GM11168 (cell line): ENCODE results near the gene OR52N5.

Experiments used
- in situ Hi-C: fragments of 300-500 bp; cut with MboI; formaldehyde crosslinking; loops from one replicate; pipeline ENCODE4 v1.12.0; 2022; ENCODE audit warnings: low sequenced_read_pairs; ENCODE audit not compliant: unreplicated experiment

The OR52N5 gene

DNA sequence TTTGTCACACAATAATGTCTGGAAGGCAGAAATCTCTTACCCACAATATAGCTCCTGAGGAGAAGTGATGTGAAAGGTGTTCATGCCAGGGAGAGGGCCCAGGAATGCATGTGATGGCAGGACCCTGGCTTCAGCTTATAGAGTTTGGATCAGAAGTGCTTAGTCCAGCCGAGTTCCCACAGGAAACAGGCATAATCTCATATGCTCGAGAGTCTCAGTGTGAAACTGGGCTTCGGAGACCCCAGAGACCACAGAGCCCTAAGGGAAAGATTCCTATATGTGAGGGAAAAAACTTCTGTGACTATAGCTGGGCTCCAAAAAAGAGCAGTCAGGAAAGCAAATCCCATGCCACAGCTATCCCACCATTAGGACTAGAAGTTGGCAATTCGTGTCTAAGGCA lies at the start of gene OR52N5:
TSS of gene OR52N5 (minus strand) at position 101 of the 400 bp plus-strand sequence. CDS start 4,721 bp downstream, outside the sequence.
- in situ Hi-C loops: no loop called here

DNA sequence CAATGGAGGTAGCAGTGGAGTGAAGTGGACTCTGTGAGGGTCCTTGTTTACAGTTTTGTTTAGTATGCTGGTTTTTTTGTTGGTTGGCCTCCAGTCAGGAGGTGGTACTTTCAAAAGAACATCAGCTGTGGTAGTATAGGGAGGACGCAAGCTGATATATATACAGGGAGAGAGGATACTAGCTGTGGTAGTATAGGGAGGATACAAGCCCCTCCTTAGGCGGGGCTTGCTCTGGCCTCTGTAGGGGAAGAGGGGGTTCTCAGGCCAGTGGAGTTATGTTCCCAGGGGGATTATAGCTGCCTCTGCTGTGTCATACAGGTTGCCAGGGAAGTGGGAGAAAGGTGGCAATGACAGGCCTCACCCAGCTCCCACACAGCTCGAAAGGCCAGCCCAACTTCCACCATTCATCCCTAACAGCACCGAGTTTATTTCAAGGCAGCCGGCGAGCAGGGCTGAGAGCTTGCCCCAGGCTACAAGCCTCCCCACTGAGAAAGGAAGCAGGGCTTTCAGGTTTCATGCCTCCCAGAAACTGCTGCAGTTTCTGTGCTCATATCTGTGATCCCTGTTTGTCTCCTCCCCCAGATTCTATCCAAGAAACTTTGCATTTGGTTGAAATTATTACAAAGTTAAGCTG lies 48.2 kb upstream of the OR52N5 start:
- in situ Hi-C loops: no loop called here

- in situ Hi-C loops: loop anchor here (25.0 kb wide), 1 partner anchor 331 kb away; the partner anchor contains the start of gene OR52D1
Measured at GRCh38 chr11:5818245-5818886, 35.2 kb upstream of the OR52N5 start.

DNA sequence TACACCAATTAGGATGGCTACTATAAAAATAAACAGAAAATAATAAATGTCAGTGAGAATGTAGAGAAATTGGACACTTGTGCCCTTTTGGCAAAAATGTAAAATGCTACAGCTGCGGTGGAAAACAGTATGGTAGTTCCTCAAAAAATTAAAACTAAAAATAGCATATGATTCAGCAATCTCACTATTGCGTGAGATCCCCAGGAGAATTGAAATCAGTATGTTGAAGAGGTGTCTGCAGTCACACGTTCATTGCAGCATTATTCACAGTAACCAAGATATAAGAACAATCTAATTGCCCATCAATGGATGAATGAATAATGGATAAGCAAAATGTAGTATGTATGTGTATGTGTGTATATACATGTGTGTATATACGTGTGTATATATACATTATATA lies 32.4 kb upstream of the OR52N5 start:
- in situ Hi-C loops: loop anchor here (25.0 kb wide), 1 partner anchor 328 kb away; the partner anchor contains the start of gene OR52D1

DNA sequence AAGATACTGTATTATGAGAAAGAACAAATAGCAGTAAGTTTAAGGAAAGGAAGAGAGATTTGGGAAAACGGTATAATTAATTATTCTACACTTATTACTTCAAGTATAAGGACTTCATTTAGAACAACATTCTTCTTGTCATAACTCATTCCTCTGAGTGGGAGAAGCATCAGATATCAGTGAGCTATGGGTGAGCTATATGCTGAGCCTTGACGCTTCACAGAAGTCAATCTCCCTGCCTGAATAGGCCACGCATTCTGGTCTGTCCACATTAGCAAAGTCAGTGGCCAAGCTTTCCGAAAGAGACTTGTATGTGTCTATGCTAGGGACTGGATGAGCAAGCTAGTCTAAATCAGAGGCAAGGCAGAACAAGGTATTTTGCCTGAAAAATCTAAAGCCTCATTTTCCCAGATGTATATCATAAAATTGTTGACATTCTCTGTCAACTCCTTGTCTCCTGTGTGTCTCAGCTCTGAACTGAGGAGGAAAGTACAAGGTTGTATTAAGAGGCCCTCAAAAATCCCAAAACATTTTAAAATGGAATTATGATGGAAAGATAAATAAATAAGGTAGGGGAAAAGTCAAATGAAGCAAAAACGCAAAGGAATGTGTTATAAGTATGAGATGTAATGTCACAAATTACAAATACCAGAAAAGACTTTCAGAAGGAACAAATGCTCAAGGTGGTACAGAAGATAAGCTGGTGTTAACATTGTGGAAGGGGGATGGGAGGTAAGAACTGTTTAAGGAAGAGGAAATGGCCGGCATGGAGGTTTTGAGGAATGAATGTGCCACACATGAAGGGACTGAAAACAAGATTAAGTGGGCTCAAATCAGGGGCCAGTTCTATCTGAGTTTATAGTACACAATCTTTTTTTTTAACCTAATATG lies 27.0 kb upstream of the OR52N5 start:
- in situ Hi-C loops: loop anchor here (25.0 kb wide), 1 partner anchor 323 kb away; the partner anchor contains the start of gene OR52D1

GRCh38 chr11:5809122-5809519 lies 26.0 kb upstream of the OR52N5 start:
- in situ Hi-C loops: loop anchor here (25.0 kb wide), 1 partner anchor 322 kb away; the partner anchor contains the start of gene OR52D1

- in situ Hi-C loops: loop anchor here (25.0 kb wide), 1 partner anchor 321 kb away; the partner anchor contains the start of gene OR52D1
Measured at GRCh38 chr11:5808500-5809121, 25.5 kb upstream of the OR52N5 start, which contains the start of gene OR52N2. OR52N2 (plus strand) TSS chr11:5808924; CDS start chr11:5820336, 11,412 bp downstream.

DNA sequence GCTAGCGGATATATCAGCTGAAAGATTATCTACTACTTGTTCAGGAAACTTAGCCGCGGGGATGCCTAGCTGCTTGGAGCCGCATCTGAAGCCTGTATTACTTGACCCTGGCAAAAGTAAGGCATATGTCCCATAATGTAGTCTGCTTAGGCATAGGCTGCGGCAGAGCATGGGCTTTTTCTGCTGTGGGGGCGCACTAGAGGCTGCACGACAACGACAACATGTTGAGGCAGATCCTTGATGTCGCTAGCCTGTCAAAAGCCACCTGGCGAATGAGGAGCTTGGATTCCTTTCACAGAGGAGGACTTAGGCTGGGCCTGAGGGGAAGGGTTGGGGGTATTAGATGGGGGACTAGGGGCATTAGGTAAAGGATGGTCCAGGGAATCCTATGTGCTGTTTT lies 24.4 kb upstream of the OR52N5 start:
- in situ Hi-C loops: loop anchor here (25.0 kb wide), 1 partner anchor 320 kb away; the partner anchor contains the start of gene OR52D1

GRCh38 chr11:5803982-5804381 lies 20.8 kb upstream of the OR52N5 start:
- in situ Hi-C loops: loop anchor here (5.0 to 25.0 kb wide), 2 partner anchors 202 to 317 kb away; partner anchors contain the start of gene OR52D1

DNA sequence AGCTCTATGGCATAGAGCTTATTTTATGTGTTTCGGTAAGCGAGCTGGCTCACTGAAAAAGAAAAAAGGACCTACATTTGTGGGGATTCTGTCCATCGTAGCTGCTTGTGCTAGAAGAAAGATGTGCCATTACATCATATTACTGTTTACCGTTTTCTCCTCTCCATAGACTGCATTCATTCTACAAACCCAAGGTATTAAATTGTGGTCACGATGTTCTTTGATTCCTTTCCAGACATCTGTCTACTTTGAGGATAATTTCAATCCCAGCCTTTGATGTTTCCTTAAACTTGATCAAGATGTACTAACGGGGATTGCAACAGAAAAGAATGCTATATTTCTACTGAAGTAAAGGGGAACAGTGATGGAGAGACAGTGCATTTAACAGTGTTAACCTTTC lies 13.4 kb upstream of the OR52N5 start:
- in situ Hi-C loops: no loop called here

- in situ Hi-C loops: no loop called here
Measured at GRCh38 chr11:5791165-5791564, 8.0 kb upstream of the OR52N5 start, which contains the start of gene OR52N1. OR52N1 (minus strand) TSS chr11:5791265; CDS start chr11:5788816, 2,449 bp downstream.

DNA sequence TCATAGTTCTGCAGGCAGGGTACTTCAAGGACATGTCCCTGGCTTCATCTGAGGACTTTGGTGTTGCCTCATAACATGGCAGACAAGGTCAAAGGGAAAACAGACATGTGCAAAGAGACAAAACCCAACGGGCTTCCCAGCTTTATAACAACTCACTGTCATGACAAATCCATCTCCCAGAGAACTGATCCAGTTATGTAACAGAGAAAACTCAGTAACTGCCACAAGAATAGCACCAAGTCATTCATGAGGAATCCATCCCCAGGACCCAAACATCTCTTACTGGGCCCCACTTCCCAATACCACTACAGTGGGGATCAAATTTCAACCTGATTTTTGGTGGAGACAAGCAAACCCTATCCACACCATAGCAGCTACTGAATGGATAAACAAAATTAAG lies 16.1 kb downstream of the OR52N5 start:
- in situ Hi-C loops: no loop called here

GRCh38 chr11:5753943-5754342 lies 29.2 kb downstream of the OR52N5 start, which contains the start of gene OR52N4:
OR52N4 (plus strand) TSS chr11:5754243; CDS start chr11:5754741, 498 bp downstream.
- in situ Hi-C loops: no loop called here

DNA sequence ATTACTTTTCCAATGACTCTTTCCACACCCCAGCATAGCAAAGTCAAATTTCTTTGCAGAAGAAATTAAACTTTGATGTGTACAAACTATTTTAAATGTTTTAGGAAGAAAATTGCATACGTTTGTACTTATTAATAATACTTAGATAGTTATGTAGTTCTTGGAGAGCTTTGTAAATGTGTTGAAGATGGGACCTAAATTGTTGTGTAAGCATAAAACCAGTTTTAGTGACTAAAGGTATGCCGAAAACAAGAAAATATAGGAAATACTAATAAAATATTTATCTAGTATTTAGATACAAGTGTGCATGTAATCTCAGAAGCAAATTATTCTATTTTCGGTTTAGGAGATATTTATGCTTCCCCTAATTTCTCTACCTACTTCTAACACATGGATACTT lies 33.3 kb downstream of the OR52N5 start:
- in situ Hi-C loops: no loop called here

- in situ Hi-C loops: no loop called here
Measured at GRCh38 chr11:5746614-5747013, 36.5 kb downstream of the OR52N5 start.

- in situ Hi-C loops: no loop called here
Measured at GRCh38 chr11:5738431-5738830, 44.7 kb downstream of the OR52N5 start.

GRCh38 chr11:5737670-5738392 lies 45.3 kb downstream of the OR52N5 start:
- in situ Hi-C loops: no loop called here

- in situ Hi-C loops: no loop called here
Measured at GRCh38 chr11:5737091-5737490, 46.1 kb downstream of the OR52N5 start.

- in situ Hi-C loops: no loop called here
Measured at GRCh38 chr11:5736396-5736795, 46.8 kb downstream of the OR52N5 start, which contains the start of gene OR56B1. OR56B1 (plus strand) TSS chr11:5736448; CDS start chr11:5736517, 69 bp downstream.
